ENCODE data around the gene CT45A1.
"Not testable (repeated sequence)": the region's sequence is repeated elsewhere in the genome, so short reads cannot be mapped to it uniquely, and the experiment has no call there.

CT45A1 gene, protein sequence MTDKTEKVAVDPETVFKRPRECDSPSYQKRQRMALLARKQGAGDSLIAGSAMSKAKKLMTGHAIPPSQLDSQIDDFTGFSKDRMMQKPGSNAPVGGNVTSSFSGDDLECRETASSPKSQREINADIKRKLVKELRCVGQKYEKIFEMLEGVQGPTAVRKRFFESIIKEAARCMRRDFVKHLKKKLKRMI

DNA sequence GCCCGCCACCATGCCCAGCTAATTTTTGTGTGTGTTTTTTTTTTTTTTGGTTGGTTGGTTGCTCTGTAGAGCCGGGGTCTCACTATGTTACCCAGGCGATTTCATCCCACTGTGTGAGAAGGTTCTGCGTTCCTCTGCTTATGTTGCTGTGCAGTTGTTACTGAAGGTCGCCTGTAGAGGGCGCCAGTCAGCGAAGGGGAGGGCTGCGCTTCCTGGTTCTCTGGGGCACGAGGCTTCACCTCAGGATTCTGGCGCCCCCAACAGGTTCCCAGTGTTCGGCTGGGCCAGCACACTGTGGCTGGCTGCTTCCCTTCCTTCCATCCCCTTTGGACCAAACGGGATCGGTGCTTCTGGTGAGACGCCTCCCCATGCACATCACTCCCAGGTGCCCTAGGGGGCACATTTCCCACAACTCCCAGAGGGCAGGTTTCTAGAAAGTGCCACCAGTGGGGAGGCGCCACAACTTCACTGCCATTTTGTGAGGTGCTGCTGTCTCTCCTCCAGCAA, at the start of gene CT45A1:
CT45A1 (plus strand) TSS at position 457 of the 507 bp plus-strand sequence. CDS start 5,302 bp downstream, outside the sequence.
- DNase-seq = not testable (repeated sequence)

DNA sequence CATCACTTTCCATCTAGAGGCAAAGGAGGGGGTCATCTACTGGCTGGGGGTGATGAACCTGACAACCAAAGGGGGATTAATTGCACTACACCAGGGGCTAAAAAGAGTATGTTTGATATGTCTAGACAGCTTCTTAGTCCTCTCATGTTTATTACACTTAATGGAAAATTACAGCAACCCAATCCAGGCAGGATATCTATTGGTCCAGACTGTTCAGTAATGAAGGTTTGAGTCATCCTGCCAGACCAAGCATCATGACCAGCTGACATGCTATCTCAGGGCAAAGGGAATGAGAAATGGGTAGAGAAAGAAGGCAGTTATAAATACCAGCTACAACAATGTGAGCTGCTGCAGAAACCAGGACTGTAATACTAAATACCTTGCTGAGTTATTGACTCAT, 40.5 kb upstream of the CT45A1 start:
- DNase-seq = not testable (repeated sequence)

DNA sequence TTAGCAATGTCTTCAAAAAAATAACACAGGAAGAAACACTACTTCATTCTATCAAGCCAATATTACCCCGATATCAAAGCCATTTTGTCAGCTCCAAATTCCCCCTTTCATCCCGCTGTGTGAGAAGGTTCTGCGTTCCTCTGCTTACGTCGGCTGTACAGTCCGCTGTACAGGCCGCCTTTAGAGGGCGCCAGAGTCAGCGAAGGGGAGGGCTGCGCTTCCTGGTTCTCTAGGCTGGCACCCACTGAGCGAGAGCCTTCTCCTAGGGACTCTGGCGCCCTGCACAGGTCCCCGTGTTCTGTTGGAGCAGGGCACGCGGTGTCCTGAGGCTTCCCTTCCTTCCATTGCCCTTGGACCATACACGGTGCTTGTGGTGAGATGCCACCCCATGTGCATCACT, 25.3 kb upstream of the CT45A1 start:
- no peak for DNase-seq

DNA sequence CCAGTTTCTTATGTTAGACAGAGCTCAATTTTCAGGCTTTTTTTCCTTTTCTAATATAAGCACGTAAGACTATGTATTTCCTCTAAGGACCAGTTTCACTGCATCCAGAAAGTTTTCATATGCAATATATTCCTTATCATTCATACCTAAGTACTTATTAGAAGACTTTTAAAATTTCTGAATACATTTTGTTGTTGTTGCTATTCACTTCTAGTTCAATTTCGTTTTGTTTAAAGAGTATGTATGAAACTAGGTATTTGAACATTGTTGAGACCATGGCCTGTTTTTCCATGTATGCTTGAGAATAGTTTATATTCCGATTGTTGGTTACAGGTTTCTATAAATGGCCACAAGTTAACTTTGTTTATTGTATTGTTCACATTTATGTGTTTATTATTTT, 18.0 kb upstream of the CT45A1 start:
- no peak for DNase-seq

DNA sequence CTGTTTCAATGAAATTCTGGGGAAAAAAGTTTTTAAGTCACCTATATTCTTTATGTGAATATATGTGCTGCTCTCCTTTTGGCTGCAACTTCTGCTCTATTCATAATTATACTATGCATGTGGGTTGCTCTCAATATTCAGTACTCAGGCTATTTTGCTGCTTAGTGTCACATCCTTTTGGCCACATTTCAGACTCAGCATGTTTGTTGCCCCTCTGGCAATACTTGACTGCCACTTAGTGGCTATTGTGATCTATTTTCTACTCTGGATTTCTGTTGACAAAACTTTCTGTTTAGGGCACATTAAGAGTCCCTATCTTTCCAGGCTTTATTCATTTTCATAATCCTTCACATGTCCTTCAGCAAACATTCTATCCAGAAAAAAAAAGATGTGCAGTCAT, 15.8 kb upstream of the CT45A1 start:
- no peak for DNase-seq

DNA sequence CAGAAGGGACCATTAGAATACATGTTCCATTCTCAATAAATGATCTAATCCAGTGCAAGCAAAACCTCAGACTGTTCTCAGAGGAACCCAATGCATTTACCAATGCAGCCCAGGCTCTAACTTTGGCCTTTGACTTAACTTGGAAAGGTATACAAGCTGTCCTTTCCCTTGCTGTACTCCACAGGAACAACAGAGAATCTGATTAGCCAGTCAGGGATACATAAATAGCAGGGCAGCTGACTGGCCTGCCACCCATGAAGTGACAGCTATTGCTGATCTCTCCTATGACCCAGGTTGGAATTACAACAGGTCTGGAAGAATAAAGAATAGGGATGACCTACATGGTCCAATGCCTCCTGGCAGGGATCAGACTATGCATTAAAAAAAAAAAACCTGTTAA, 14.5 kb upstream of the CT45A1 start:
- DNase-seq = no peak

DNA sequence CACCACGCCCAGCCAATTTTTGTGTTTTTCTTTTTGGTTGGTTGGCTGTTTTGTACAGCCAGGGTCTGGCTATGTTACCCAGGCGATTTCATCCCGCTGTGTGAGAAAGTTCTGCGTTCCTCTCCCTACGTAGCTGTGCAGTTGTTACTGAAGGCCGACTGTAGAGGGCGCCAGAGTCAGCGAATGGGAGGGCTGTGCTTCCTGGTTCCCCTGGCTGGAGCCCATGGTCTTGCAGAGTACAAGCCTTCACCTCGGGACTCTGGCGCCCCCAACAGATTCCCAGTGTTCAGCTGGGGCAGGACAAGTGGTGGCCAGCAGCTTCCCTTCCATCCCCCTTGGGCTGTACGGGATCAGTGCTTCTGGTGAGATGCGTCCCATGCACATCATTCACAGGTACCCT, 5.6 kb upstream of the CT45A1 start:
- peak; percentile 46 for DNase-seq

DNA sequence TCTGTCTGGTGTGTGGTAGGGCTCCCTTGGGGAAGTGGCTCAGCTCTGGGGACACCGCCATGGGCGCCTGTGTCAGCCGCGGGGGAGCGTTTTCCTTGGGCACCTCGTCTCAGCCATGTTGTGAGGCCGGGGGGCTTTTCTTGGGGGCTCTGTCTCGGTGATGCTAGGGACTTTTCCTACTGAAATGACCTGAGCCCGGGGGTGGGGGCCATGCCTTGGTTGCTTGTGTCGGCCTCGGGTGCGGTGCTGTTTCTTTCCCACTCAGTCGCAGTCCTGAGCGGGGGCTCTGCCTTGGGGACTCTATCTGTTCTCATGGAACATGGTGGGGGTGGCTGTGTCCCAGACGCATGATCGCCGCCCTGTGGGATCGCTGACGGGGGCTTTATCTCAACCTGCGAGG, 356 bp downstream of the CT45A1 start:
- no peak for DNase-seq

DNA sequence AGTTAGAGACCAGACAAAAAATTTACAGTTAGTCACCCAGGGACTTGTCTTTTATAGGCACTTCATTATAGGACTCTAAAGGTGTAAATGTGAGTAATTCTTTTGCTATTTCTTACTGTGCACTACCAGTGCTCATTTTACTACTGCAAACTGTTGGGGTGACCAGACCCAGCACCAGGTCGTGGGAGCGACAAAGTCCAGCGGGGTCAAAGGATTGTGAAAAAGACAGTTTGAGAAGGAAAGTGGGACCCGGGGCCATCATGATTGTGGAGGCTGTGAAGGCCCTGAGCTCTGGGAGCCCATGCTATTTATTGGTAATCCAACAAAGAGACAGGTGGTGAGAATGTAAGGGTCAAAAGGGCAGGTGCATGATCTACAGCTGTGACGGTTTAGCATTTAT, 21.2 kb downstream of the CT45A1 start:
- DNase-seq = not testable (repeated sequence)

DNA sequence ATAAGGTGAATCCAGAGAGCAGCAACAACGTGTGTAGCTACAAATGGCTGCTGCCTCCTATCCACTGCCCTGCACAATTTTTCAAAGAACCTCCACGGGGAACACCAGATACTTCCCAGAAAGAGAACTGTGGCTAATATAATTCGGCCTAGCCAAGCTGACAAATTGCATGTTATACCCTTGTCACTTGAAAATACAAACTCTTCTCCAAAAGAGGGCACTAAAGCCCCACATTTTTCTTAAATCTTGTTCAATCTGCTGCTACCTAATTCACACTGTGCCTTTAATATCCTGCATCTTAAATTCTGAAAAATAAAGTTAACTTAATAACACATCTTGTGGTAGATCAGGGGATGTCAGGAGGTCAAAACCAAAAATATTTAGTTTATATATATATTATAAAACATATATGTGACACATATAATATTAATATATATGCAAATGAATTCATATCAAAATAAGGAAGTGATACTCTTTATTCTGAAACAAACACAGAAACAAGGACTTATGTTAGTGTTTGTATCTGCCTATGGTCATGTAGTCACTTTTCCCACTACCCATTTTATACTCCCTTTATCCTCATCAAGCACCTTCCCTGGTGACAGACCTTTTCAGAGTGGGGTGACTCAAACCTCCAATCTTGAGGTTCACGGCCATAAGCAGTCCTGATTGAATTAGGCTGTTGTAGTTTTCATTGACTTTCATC, 24.1 kb downstream of the CT45A1 start:
- DNase-seq = no peak

DNA sequence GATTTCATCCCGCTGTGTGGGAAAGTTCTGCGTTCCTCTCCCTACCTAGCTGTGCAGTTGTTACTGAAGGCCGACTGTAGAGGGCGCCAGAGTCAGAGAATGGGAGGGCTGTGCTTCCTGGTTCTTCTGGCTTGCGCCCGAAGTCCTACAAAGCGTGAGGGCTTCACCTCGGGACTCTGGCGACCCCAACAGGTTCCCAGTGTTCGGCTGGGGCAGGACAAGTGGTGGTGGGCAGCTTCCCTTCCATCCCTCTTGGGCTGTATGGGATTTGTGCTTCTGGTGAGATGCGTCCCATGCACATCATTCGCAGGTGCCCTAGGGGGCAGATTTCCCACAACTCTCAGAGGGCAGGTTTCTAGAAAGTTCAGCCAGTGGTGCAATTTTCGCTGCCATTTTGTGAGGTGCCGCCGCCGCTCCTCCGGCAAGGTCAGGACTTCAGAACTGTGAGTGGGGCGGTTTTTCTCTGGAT, 27.3 kb downstream of the CT45A1 start:
- no peak for DNase-seq

DNA sequence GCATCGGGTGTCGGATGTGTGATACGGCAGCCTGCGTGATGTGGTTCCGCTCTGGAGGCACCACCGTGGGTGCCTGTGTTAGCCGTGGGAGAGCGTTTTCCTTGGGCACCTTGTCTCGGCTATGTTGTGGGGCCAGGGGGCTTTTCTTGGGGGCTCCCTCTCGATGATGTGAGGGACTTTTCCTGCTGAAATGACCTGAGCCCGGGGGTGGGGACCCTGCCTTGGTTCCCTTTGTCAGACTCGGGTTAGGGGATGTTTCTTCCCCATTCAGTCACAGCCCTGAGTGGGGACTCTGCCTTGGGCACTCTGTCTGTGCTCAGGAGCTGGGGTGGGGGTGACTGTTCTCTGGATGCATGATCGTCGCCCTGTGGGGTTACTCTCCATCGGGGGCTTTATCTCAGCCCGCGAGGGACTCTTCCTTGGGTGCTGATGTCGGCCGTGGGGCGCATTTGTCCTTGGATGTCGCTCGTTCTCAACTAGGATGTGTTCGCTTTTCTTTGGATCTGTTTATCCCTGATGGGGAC, 27.8 kb downstream of the CT45A1 start:
- DNase-seq = no peak

DNA sequence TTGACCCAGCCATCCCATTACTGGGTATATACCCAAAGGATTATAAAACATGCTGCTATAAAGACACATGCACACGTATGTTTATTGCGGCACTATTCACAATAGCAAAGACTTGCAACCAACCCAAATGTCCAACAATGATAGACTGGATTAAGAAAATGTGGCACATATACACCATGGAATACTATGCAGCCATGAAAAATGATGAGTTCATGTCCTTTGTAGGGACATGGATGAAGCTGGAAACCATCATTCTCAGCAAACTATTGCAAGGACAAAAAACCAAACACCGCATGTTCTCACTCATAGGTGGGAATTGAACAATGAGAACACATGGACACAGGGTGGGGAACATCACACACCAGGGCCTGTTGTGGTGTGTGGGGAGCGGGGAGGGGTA, 31.3 kb downstream of the CT45A1 start:
- not testable (repeated sequence) for DNase-seq

DNA sequence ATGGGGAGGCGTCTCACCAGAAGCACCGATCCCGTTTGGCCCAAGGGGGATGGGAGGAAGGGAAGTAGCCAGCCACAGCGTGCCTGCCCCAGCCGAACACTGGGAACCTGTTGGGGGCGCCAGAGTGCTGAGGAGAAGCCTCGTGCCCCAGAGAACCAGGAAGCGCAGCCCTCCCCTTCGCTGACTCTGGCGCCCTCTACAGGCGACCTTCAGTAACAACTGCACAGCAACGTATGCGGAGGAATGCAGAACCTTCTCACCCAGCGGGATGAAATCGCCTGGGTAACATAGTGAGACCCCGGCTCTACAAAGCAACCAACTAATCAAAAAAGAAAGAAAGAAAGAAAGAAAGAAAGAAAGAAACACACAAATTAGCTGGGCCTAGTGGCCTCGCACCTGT, 54.7 kb downstream of the CT45A1 start, which contains the start of gene CT45A3:
CT45A3 (minus strand) TSS at position 101 of the 400 bp plus-strand sequence. CDS start 3,747 bp downstream, outside the sequence.
- not testable (repeated sequence) for DNase-seq

Measured in NCI-H774 (cell line).